Stomach (tissue), 9 donors: Measurements from ENCODE around the gene NPIPA1. TPM values are rescaled to one million over a fixed set of nuclear protein-coding genes. Genes with fewer than 3 reads are reported as not detected.
"Not testable (repeated sequence)": the region's sequence is repeated elsewhere in the genome, so short reads cannot be mapped to it uniquely, and the experiment has no call there.

Source experiments
- DNase-seq, 2 donors: peaks; one replicate each; pipeline versions ENCODE4 v3.0.0 to v3.0.0-alpha.2; 2013 to 2019
- H3K27ac ChIP-seq, 5 donors: fragments of 200-600 bp in 4 of 5; sonication (generic) in 4 of 5; one replicate each; pipeline ENCODE4 v1.5.1; 2013 to 2019; ENCODE audit warnings: mild to moderate bottlenecking in 1 of 5, moderate library complexity in 1 of 5
- H3K27me3 ChIP-seq, 3 donors: fragments of 200-600 bp; sonication (generic); one replicate each; pipeline ENCODE4 v1.5.1; 2017 to 2019; ENCODE audit warnings: mixed run types in 1 of 3
- H3K36me3 ChIP-seq, 4 donors: fragments of 200-600 bp; sonication (generic); 1 replicate in 3 of 4; 2 replicates in 1 of 4; pipeline ENCODE4 v1.5.1; 2016 to 2019
- H3K4me1 ChIP-seq, 4 donors: fragments of 200-600 bp; sonication (generic); one replicate each; pipeline ENCODE4 v1.5.1; 2016 to 2019
- H3K4me3 ChIP-seq, 4 donors: fragments of 200-600 bp; sonication (generic) in 3 of 4; one replicate each; pipeline ENCODE4 v1.5.1; 2016 to 2019; ENCODE audit warnings: mild to moderate bottlenecking in 1 of 4
- H3K9me3 ChIP-seq, 4 donors: fragments of 200-600 bp; sonication (generic); one replicate each; pipeline ENCODE4 v1.5.1; 2016 to 2019
- WGBS, 5 donors: extraction: QIAGEN DNeasy Blood & Tissue Kit in 3 of 5; methylation state at CpG; one replicate each; pipeline versions ENCODE4 v1.1.5 to v1.1.7; 2013 to 2018; 5-methylcytosine and 5-hydroxymethylcytosine counted together
- intact Hi-C: fragments of 100-400 bp; cut with DNase I; formaldehyde crosslinking; loops from one replicate; pipeline ENCODE4 v1.15.1; 2023; ENCODE audit warnings: low total_unique reads
- polyA plus RNA-seq, 3 donors: library from polyadenylated mRNA; stranded (reverse); fragments of 200-250 nt; gene quantifications; one replicate each; pipeline ENCODE4 v1.2.3, GENCODE V29; 2013
- total RNA-seq, 5 donors: library from RNA; depleted of rRNA; stranded (reverse); fragments of >200 nt; gene quantifications; one replicate each; pipeline versions ENCODE4 v1.1.0 to v1.2.3, GENCODE V29; 2014 to 2016
- TF ChIP-seq, protein P1 (sequence below), 7 experiments: fragments of 450-650 bp in 4 of 7; fragments of 200-600 bp in 3 of 7; sonication (generic) in 3 of 7; IDR thresholded peaks; one replicate each; pipeline ENCODE4 v1.5.1; 2016 to 2019; ENCODE audit warnings: antibody characterized with exemption in 7 of 7, control low read depth in 2 of 7, mild to moderate bottlenecking in 1 of 7
- donor health status: healthy with polysubstance abuse.
- donor health status: Bipolar disorder and iron deficiency.
- donor health status: healthy.

The NPIPA1 gene
- total and polyA plus RNA-seq, 8 donors: 33.9 to 182 (median 77.5) TPM

GRCh38 chr16:14975418-14976194 lies 38.4 kb downstream of the NPIPA1 start:
- peak; percentile 28 to 44 for DNase-seq
- H3K4me1 ChIP-seq: peaks cover 26 to 57% (median 38%) of the 10 kb centered on the region in 4 donors
- H3K36me3 ChIP-seq, intact Hi-C loops, H3K9me3 ChIP-seq, H3K27me3 ChIP-seq: not testable (repeated sequence)
- 1 to 2% (median 2%) methylated on average over 12 to 47 of the region's 47 CpGs for WGBS, 5 donors
- TF ChIP-seq, protein P1, sequence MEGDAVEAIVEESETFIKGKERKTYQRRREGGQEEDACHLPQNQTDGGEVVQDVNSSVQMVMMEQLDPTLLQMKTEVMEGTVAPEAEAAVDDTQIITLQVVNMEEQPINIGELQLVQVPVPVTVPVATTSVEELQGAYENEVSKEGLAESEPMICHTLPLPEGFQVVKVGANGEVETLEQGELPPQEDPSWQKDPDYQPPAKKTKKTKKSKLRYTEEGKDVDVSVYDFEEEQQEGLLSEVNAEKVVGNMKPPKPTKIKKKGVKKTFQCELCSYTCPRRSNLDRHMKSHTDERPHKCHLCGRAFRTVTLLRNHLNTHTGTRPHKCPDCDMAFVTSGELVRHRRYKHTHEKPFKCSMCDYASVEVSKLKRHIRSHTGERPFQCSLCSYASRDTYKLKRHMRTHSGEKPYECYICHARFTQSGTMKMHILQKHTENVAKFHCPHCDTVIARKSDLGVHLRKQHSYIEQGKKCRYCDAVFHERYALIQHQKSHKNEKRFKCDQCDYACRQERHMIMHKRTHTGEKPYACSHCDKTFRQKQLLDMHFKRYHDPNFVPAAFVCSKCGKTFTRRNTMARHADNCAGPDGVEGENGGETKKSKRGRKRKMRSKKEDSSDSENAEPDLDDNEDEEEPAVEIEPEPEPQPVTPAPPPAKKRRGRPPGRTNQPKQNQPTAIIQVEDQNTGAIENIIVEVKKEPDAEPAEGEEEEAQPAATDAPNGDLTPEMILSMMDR (IDR thresholded peaks at IDR 0.05): peak in 1 of 7 experiments; percentile 5
- H3K4me3 ChIP-seq: peak overlapping the region; percentile 66 to 87 (median 78)
- peak overlapping the region; percentile 79 to 96 (median 96) for H3K27ac ChIP-seq

- peak overlapping the region in 1 of 4 donors; percentile 9 for H3K4me3 ChIP-seq
- H3K27ac ChIP-seq: peak overlapping the region in 2 of 5 donors; percentile 2 to 95
- H3K27me3 ChIP-seq, H3K9me3 ChIP-seq, intact Hi-C loops, DNase-seq, H3K36me3 ChIP-seq: not testable (repeated sequence)
- H3K4me1 ChIP-seq: peaks cover 35 to 72% (median 49%) of the 10 kb centered on the region in 4 donors
- WGBS, 5 donors: 39 to 65% (median 54%) methylated on average over 14 to 16 of the region's 16 CpGs
These were observed 39.9 kb downstream of the NPIPA1 start for GRCh38 chr16:14976971-14977736.

GRCh38 chr16:14978281-14978680 lies 41.0 kb downstream of the NPIPA1 start:
- peaks cover 42 to 81% (median 54%) of the 10 kb centered on the region in 4 donors for H3K4me1 ChIP-seq
- H3K9me3 ChIP-seq, intact Hi-C loops, H3K36me3 ChIP-seq, H3K27me3 ChIP-seq, DNase-seq: not testable (repeated sequence)
- peak overlapping the region in 1 of 4 donors; percentile 3 for H3K4me3 ChIP-seq
- H3K27ac ChIP-seq: peak overlapping the region in 3 of 5 donors; percentile 8 to 34 (median 29)
- WGBS, 5 donors: 66 to 86% (median 70%) methylated on average over 8 of the region's 8 CpGs

- intact Hi-C loops, H3K27me3 ChIP-seq, H3K36me3 ChIP-seq, H3K4me3 ChIP-seq, DNase-seq, H3K9me3 ChIP-seq: not testable (repeated sequence)
- 48 to 65% (median 61%) methylated on average over 4 of the region's 4 CpGs for WGBS, 5 donors
- Histone ChIP-seq H3K4me1 (peaks cover 42 to 79% (median 54%) of the 10 kb centered on the region in 4 donors), H3K27ac (peak overlapping the region in 2 of 5 donors; percentile 29 to 34)
These were observed 41.7 kb downstream of the NPIPA1 start for GRCh38 chr16:14978908-14979307.

DNA sequence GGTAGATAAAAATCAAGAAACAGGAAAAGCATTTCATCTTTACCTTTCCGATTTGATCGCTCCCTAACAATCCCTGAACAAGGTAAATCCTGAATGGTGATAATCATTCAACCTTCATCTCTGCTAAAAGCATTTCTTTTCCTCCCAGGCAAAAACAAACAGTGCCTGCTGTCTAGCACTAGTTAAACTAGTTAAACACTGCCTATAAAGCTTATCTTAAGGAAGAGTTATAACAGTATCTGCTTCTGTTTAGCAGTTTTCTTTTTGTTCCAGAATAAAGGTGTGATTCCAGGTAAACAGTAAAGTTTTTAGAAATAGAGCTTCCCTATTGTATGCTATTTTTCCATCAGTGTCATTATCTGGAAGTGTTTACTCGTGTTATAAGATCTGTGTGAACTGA lies 44.0 kb downstream of the NPIPA1 start:
- H3K9me3 ChIP-seq, H3K27me3 ChIP-seq, intact Hi-C loops, DNase-seq, H3K4me3 ChIP-seq: not testable (repeated sequence)
- 30 to 54% (median 38%) methylated on average over 3 of the region's 3 CpGs for WGBS, 5 donors
- Histone ChIP-seq H3K36me3 (peaks cover 0 to 18% (median 8%) of the 10 kb centered on the region in 4 donors), H3K4me1 (peaks cover 36 to 70% (median 46%) of the 10 kb centered on the region in 4 donors), H3K27ac (peak overlapping the region in 1 of 5 donors; percentile 20)

GRCh38 chr16:14982521-14982920 lies 45.3 kb downstream of the NPIPA1 start:
- intact Hi-C loops, H3K27me3 ChIP-seq, DNase-seq, H3K9me3 ChIP-seq, H3K4me3 ChIP-seq: not testable (repeated sequence)
- WGBS, 5 donors: 13 to 48% (median 21%) methylated on average over 1 to 2 of the region's 2 CpGs; no CpG with 5 or more reads in 1 of the 5 donors
- H3K4me1 ChIP-seq: peaks cover 33 to 67% (median 38%) of the 10 kb centered on the region in 4 donors
- peak overlapping the region in 4 of 5 donors; percentile 20 to 70 (median 52) for H3K27ac ChIP-seq
- peaks cover 0 to 24% (median 11%) of the 10 kb centered on the region in 4 donors for H3K36me3 ChIP-seq

DNA sequence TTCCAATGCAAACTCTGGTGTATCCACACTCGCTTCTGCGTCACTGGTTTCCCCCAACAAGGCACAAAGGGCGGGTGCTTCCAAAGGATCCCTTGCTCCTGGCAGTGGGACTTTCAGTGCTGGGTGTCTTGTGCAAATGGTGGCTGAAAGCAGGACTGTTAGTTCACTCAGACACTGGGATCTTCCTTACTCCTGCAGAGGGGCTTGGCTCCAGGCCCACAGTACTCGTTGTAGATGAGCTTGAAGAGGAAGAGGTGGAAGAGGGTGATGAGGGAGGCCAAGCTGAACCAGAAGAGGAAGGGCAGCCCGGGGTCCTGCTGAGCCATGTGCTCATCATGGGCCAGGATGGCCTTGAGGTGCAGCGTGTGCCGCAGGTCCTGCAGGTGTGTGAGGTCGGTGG lies 50.8 kb downstream of the NPIPA1 start:
- H3K4me1 ChIP-seq: peaks cover 0 to 19% (median 8%) of the 10 kb centered on the region in 4 donors
- H3K27ac ChIP-seq, H3K27me3 ChIP-seq, H3K4me3 ChIP-seq, H3K9me3 ChIP-seq, intact Hi-C loops: not testable (repeated sequence)
- DNase-seq: peak in 1 of 2 donors; percentile 1
- WGBS, 5 donors: 65 to 83% (median 79%) methylated on average over 7 to 8 of the region's 8 CpGs
- H3K36me3 ChIP-seq: peaks cover 6 to 46% (median 24%) of the 10 kb centered on the region in 4 donors

GRCh38 chr16:14988661-14989191 lies 51.5 kb downstream of the NPIPA1 start:
- WGBS, 5 donors: 78 to 93% (median 92%) methylated on average over 10 to 25 of the region's 25 CpGs
- H3K4me3 ChIP-seq, intact Hi-C loops: not testable (repeated sequence)

DNA sequence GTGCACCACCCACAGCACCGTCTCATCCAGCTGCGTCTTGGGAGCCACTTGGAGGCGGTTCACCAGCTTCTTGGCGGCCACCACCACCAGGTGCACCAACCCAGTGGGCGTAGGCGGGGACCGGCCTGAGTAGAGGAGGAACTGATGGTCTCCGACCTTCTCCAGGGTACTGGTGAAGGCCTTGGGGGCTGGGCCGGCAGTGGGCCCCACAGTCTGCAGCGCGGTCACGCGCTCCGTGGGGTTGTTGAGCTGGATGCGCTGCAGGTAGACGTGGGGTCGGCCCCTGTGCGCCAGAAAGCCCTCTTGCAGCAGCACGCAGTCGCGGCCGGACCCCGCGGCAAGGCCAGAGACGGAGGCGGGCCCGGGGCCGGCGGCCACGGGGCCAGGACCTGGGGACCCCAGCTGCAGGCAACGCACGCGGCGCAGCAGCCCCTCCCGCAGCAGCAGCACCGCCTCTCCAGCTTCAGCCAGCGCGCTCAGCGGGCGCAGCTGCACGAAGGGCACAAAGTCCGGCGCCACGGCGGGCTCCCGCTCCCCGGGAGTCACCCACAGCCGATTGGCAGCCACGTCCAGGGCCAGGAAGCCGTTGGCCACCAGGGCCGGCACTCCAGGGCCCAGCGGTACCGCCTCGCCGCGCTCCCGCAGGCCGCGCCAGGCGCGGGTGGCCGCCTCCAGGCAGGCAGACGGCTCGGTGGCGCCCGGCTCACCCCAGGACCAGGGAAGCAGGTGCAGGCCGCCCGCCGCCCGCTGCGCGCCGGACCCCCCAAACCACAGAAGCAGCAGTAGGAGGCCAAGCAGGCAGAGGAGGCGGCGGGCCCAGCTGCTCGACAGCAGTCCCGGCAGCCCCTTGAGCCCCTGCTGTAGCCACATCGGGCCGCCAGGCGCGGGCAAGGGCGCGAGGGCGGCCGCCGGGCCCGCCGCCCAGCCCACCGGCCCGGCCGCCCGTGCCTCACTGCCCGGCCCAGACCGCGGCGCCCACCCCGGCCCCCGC lies 52.3 kb downstream of the NPIPA1 start:
- peak in 1 of 2 donors; percentile 9 for DNase-seq
- H3K36me3 ChIP-seq: peaks cover 6 to 44% (median 23%) of the 10 kb centered on the region in 4 donors
- H3K27me3 ChIP-seq, H3K4me3 ChIP-seq, H3K9me3 ChIP-seq, intact Hi-C loops, H3K27ac ChIP-seq: not testable (repeated sequence)
- 67 to 89% (median 82%) methylated on average over 15 to 88 of the region's 98 CpGs for WGBS, 5 donors
- peaks cover 0 to 15% (median 7%) of the 10 kb centered on the region in 4 donors for H3K4me1 ChIP-seq

More at GRCh38 chr16:14988661-14989191, 51.5 kb downstream of the NPIPA1 start:
- H3K4me1 ChIP-seq: peaks cover 0 to 15% (median 7%) of the 10 kb centered on the region in 4 donors
- not testable (repeated sequence) for H3K27me3 ChIP-seq, H3K9me3 ChIP-seq, H3K27ac ChIP-seq
- H3K36me3 ChIP-seq: peaks cover 6 to 46% (median 24%) of the 10 kb centered on the region in 4 donors
- DNase-seq: peak in 1 of 2 donors; percentile 30
